B cell (primary cell): ENCODE results near the gene CAPN14. TPM values are rescaled to one million over a fixed set of nuclear protein-coding genes. Genes with fewer than 3 reads are reported as not detected.

Source experiments
- ATAC-seq: fragments of 200-7000 bp; cut with Tn5 transposase; one replicate; pipeline ENCODE4 v1.10.0; 2021; ENCODE audit warnings: low read depth, mild to moderate bottlenecking, moderate number of reproducible peaks, moderate library complexity
- CTCF ChIA-PET: fragments of 350-600 bp; sonication (Branson Sonifier 250); formaldehyde crosslinking; loops from one replicate; lab custom pipeline; 2021; ENCODE audit warnings: antibody characterized with exemption, inconsistent platforms; lab: Charles Lee
- POLR2A ChIA-PET: fragments of 350-600 bp; sonication (Branson Sonifier 250); formaldehyde crosslinking; loops from one replicate; lab custom pipeline; 2021; ENCODE audit warnings: antibody characterized with exemption; lab: Charles Lee
- DNase-seq: peaks from one replicate; pipeline ENCODE4 v3.0.0; 2013
- H2AFZ ChIP-seq: 2 replicates; pipeline ENCODE4 v1.6.1; 2012; ENCODE audit warnings: mild to moderate bottlenecking, low read depth, low read length; ENCODE audit not compliant: insufficient read depth, poor library complexity, severe bottlenecking
- H3K27ac ChIP-seq, 2 donors: 1 replicate in 1 of 2; 2 replicates in 1 of 2; pipeline ENCODE4 v1.5.1; 2012 to 2013; ENCODE audit warnings: low read length in 2 of 2, mild to moderate bottlenecking in 2 of 2, moderate library complexity in 1 of 2
- H3K27me3 ChIP-seq, 4 experiments: fragments of 200-600 bp in 1 of 4; sonication (generic) in 1 of 4; replicated peaks in 1 of 4; 1 replicate in 2 of 4; 2 replicates in 2 of 4; pipeline versions ENCODE4 v1.6.1 to v1.7.0; 2013 to 2016; ENCODE audit warnings: low read length in 3 of 4, mild to moderate bottlenecking in 2 of 4, mixed read lengths in 1 of 4, moderate library complexity in 1 of 4; ENCODE audit not compliant: insufficient read depth in 4 of 4, control insufficient read depth in 3 of 4; ENCODE audit errors: control extremely low read depth in 1 of 4
- H3K36me3 ChIP-seq, 2 experiments: replicated peaks in 1 of 2; 1 replicate in 1 of 2; 2 replicates in 1 of 2; pipeline versions ENCODE4 v1.6.1 to v1.7.1; 2013; ENCODE audit warnings: low read length in 1 of 2; ENCODE audit not compliant: insufficient read depth in 2 of 2, control insufficient read depth in 1 of 2; ENCODE audit errors: control extremely low read depth in 1 of 2, extremely low read depth in 1 of 2
- H3K4me1 ChIP-seq, 2 donors: fragments of 200-600 bp in 1 of 2; sonication (generic) in 1 of 2; 1 replicate in 1 of 2; 2 replicates in 1 of 2; pipeline versions ENCODE4 v1.5.1 to v1.6.1; 2013 to 2017; ENCODE audit warnings: low read length in 2 of 2; ENCODE audit not compliant: control insufficient read depth in 2 of 2, insufficient read depth in 2 of 2
- H3K4me2 ChIP-seq: replicated peaks from 2 replicates; pipeline ENCODE3; 2012; ENCODE audit warnings: mild to moderate bottlenecking, low read depth, low read length; ENCODE audit not compliant: poor library complexity, severe bottlenecking
- H3K4me3 ChIP-seq, 5 experiments: fragments of 200-600 bp in 1 of 5; sonication (generic) in 1 of 5; 1 replicate in 3 of 5; 2 replicates in 2 of 5; pipeline versions ENCODE4 v1.5.1 to v1.7.0; 2011 to 2016; ENCODE audit warnings: low read length in 4 of 5, mild to moderate bottlenecking in 4 of 5, low read depth in 2 of 5, control low read depth in 1 of 5, moderate library complexity in 1 of 5; ENCODE audit not compliant: insufficient read depth in 1 of 5; ENCODE audit errors: control extremely low read depth in 1 of 5, extremely low read depth in 1 of 5
- H3K79me2 ChIP-seq: fragments of 200-600 bp; sonication (generic); one replicate; pipeline ENCODE4 v1.6.0; 2016; ENCODE audit warnings: low read length; ENCODE audit not compliant: control insufficient read depth, insufficient read depth
- H3K9ac ChIP-seq: fragments of 200-600 bp; sonication (generic); 2 replicates; pipeline ENCODE4 v1.6.1; 2017; ENCODE audit warnings: mild to moderate bottlenecking, low read length, moderate library complexity
- H3K9me3 ChIP-seq, 3 donors: one replicate each; pipeline versions ENCODE4 v1.6.1 to v1.7.1; 2013; ENCODE audit warnings: low read length in 2 of 3; ENCODE audit not compliant: control insufficient read depth in 2 of 3, insufficient read depth in 1 of 3; ENCODE audit errors: control extremely low read depth in 1 of 3
- H4K20me1 ChIP-seq: 2 replicates; pipeline ENCODE4 v1.6.0; 2012; ENCODE audit warnings: mild to moderate bottlenecking, low read length; ENCODE audit not compliant: insufficient read depth, control insufficient read depth, poor library complexity, severe bottlenecking
- H3K27ac Mint-ChIP-seq: one replicate; pipeline ENCODE4 v1.8.0; 2021; ENCODE audit warnings: mixed read lengths
- H3K27me3 Mint-ChIP-seq: one replicate; pipeline ENCODE4 v1.8.0; 2021; ENCODE audit warnings: mixed read lengths
- H3K4me1 Mint-ChIP-seq: one replicate; pipeline ENCODE4 v1.8.0; 2021; ENCODE audit warnings: mixed read lengths
- H3K4me3 Mint-ChIP-seq: one replicate; pipeline ENCODE4 v1.8.0; 2021; ENCODE audit warnings: mixed read lengths
- H3K9me3 Mint-ChIP-seq: one replicate; pipeline ENCODE4 v1.8.0; 2022; ENCODE audit warnings: mixed read lengths; ENCODE audit not compliant: insufficient read depth
- EZH2 ChIP-seq: IDR thresholded peaks from 2 replicates; pipeline ENCODE4 v1.6.1; 2012; ENCODE audit warnings: borderline replicate concordance, low read depth, mild to moderate bottlenecking, moderate library complexity, low read length; ENCODE audit not compliant: insufficient read depth, poor library complexity, severe bottlenecking
- WGBS: methylation state at CpG from one replicate; pipeline ENCODE4 v1.1.5; 2013; ENCODE audit warnings: missing lambda C conversion rate; ENCODE audit not compliant: insufficient coverage; 5-methylcytosine and 5-hydroxymethylcytosine counted together
- intact Hi-C: fragments of 100-400 bp; cut with micrococcal nuclease; formaldehyde crosslinking; loops from one replicate; pipeline ENCODE4 v1.10.0; 2022
- polyA plus RNA-seq: library from polyadenylated mRNA; depleted of rRNA; stranded (reverse); fragments of >200 nt; gene quantifications from 2 replicates; pipeline ENCODE4 v1.2.3, GENCODE V29; 2012
- total RNA-seq, 2 donors: library from RNA; stranded (reverse); fragments of 120-200 nt in 1 of 2; gene quantifications; 1 replicate in 1 of 2; 2 replicates in 1 of 2; pipeline versions ENCODE4 v1.2.3 to v1.2.4, GENCODE V29; 2013 to 2022
- TF ChIP-seq, protein P1 (sequence below): fragments of 200-600 bp; IDR thresholded peaks from one replicate; pipeline ENCODE4 v1.8.0; 2022; ENCODE audit warnings: antibody characterized with exemption, mild to moderate bottlenecking

Gene CAPN14
- total and polyA plus RNA-seq, 2 donors (not counting 1 experiment from before 2014, with no cell fraction given), result 2.5 to 7.8 TPM

DNA sequence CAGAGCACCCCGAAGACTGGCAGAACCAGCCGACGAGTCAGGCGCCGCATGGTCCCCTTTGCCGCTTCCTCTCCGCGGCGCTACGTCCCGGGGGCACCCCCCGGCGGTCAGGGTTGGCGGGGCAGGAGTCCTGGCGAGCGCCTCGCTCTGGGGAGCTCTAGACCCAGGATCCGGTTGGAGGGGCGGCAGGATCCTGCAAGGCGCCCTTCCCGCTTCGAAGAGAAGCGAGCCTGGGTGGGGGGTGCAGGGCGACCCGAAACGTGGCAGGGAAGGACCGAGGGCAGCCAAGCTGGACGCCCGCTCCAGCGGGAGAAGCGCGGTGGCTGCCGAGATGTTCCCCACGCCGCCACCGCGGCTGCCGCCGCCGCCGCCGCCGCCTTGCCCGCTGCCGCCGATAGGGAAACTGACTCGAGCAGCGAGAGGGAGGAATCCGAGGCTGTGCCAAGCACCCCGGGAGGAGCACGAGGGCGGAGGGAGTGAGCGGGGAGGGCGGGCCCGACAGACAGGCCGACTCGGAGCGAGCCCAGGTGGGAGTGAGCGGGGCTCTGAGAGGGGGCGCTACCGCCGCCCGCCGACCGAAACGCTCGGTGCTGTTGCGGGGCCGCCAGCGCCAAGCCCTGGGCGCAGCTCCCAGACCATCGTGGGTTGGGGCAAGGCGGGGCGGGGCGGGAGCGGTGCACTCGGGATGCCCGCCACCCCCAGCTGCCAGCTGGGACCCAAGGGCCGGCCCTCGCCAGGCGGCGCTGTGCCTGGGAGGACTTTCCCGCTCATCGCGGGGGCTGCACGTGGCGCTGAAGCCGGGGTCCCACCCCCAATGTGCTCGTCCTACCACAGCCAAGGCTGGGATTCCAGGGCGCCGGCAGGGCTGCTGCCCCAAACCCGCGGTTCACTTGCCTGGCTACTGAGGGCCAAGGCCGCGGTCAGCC, 79.0 kb downstream of the CAPN14 start, which contains the start of gene GALNT14:
GALNT14 (minus strand) TSS at position 404 of the 926 bp plus-strand sequence; CDS start at position 50, 354 bp downstream.
- no peaks in the 10 kb centered on the region for H4K20me1 ChIP-seq
- H3K9me3 Mint-ChIP-seq, result no peaks in the 10 kb centered on the region
- CTCF ChIA-PET, result interaction anchor here (0.6 to 5.5 kb wide), 18 partner anchors 9 to 992 kb away, joined by 3 to 37 read pairs (median 4); partner anchors contain the start of genes CAPN14 and YPEL5
- H3K4me1 Mint-ChIP-seq, result peaks cover 17% of the 10 kb centered on the region
- POLR2A ChIA-PET, result interaction anchor here (1.1 kb wide), 1 partner anchor 123 kb away, joined by 4 read pairs; no protein-coding TSS in a partner anchor
- H3K4me3 Mint-ChIP-seq, result peak within 1 kb of the TSS; percentile 90
- intact Hi-C loops, result loop anchor here (1.0 to 5.0 kb wide), 3 partner anchors 79 to 195 kb away; partner anchors contain the start of gene CAPN14
- peak within 1 kb of the TSS; percentile 73 for H2AFZ ChIP-seq
- no peaks in the 10 kb centered on the region for H3K79me2 ChIP-seq
- TF ChIP-seq EZH2, result no peak
- TF ChIP-seq, protein P1, sequence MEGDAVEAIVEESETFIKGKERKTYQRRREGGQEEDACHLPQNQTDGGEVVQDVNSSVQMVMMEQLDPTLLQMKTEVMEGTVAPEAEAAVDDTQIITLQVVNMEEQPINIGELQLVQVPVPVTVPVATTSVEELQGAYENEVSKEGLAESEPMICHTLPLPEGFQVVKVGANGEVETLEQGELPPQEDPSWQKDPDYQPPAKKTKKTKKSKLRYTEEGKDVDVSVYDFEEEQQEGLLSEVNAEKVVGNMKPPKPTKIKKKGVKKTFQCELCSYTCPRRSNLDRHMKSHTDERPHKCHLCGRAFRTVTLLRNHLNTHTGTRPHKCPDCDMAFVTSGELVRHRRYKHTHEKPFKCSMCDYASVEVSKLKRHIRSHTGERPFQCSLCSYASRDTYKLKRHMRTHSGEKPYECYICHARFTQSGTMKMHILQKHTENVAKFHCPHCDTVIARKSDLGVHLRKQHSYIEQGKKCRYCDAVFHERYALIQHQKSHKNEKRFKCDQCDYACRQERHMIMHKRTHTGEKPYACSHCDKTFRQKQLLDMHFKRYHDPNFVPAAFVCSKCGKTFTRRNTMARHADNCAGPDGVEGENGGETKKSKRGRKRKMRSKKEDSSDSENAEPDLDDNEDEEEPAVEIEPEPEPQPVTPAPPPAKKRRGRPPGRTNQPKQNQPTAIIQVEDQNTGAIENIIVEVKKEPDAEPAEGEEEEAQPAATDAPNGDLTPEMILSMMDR, result peak; percentile 60
- ATAC-seq (peak; percentile 78), DNase-seq (peak; percentile 77)
- WGBS, result under 1% methylated on average over 95 of the region's 95 CpGs
- peaks cover 21% of the 10 kb centered on the region for H3K27me3 Mint-ChIP-seq
- peaks cover 15 to 16% of the 10 kb centered on the region in 2 donors for H3K4me1 ChIP-seq
- H3K9ac ChIP-seq, result peak within 1 kb of the TSS; percentile 72
- H3K27me3 ChIP-seq, result peaks cover 0 to 11% (median 7%) of the 10 kb centered on the region in 4 experiments
- no peak within 1 kb of the TSS for H3K27ac ChIP-seq
- H3K4me2 ChIP-seq, result peak within 1 kb of the TSS; percentile 95
- H3K36me3 ChIP-seq, result no peaks in the 10 kb centered on the region
- peak within 1 kb of the TSS; percentile 26 for H3K27ac Mint-ChIP-seq
- H3K4me3 ChIP-seq, result peak within 1 kb of the TSS; percentile 56 to 81 (median 60)
- no peaks in the 10 kb centered on the region for H3K9me3 ChIP-seq
